ENCODE data around the gene FAM170A.

DNA sequence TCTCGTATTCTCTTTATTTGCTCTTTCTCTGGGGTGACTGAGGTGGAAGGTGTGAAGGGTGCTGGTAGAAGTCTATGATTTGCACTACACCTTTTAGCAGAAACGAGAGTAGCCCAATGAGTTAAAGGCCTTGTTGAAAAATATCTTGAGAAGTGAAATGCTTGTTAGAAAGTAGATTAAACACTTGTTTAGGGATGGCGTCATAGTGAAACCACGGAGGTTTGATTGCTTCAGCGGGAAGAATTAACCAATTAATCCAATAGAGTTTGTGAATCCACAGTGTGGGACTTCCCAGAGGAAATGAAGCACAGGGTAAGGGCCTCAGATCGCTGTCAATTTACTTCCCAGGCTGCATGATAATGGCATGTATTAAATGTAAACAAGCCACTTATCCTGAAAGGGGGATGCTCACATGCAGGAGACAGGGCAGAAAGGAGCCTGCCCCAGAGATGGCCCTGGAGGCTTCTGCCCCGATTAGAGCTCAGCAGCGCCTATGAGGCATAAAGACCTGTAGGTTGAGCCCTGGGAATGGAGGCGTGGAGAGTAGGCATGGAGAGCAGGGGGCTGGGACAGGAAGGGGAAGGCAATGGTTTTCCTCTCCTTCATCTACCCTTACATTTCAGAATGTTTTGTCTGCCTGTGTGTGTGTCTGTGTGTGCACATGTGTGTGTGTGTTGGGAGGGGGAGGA is 1.5 kb downstream of the FAM170A start:
- TF ChIP-seq POLR2A (IDR thresholded peaks at IDR 0.05) (no peak), CTCF (IDR thresholded peaks at IDR 0.05 in 4 of 5, conservative IDR thresholded peaks at IDR 0.05 in 1 of 5) (no peak)
